DND-41 (cell line): Measurements from ENCODE around the gene TRIP12.
"Not testable (repeated sequence)": the region's sequence is repeated elsewhere in the genome, so short reads cannot be mapped to it uniquely, and the experiment has no call there.

ENCODE experiments used
- ATAC-seq: fragments of 200-7000 bp; cut with Tn5 transposase; 3 replicates; pipeline ENCODE4 v1.9.1; 2021; ENCODE audit warnings: low read depth; ENCODE audit not compliant: insufficient read depth
- DNase-seq: peaks from one replicate; pipeline ENCODE4 v3.0.0-alpha.2; 2020
- H2AFZ ChIP-seq: 2 replicates; pipeline ENCODE4 v1.6.0; 2012; ENCODE audit warnings: low read depth, low read length
- H3K27ac ChIP-seq: 2 replicates; pipeline ENCODE4 v1.5.1; 2012; ENCODE audit warnings: low read length, inconsistent platforms
- H3K27me3 ChIP-seq: fragments of 200-600 bp; sonication (generic); 2 replicates; pipeline ENCODE4 v1.6.0; 2012; ENCODE audit warnings: low read length, mild to moderate bottlenecking, inconsistent platforms; ENCODE audit not compliant: insufficient read depth, poor library complexity
- H3K36me3 ChIP-seq: 2 replicates; pipeline ENCODE4 v1.5.1; 2012; ENCODE audit warnings: low read length, inconsistent platforms; ENCODE audit not compliant: insufficient read depth
- H3K4me1 ChIP-seq: 2 replicates; pipeline ENCODE4 v1.5.1; 2012; ENCODE audit warnings: mild to moderate bottlenecking, low read length; ENCODE audit not compliant: insufficient read depth
- H3K4me2 ChIP-seq: 2 replicates; pipeline ENCODE4 v1.6.0; 2012; ENCODE audit warnings: mild to moderate bottlenecking, moderate library complexity, low read length, inconsistent platforms; ENCODE audit not compliant: insufficient read depth
- H3K4me3 ChIP-seq, 2 experiments: fragments of 200-600 bp in 1 of 2; shearing (Covaris generic) in 1 of 2; 2 replicates each; pipeline ENCODE4 v1.5.1; 2012 to 2016; ENCODE audit warnings: inconsistent platforms in 2 of 2, low read length in 2 of 2, mild to moderate bottlenecking in 2 of 2, low read depth in 1 of 2, moderate library complexity in 1 of 2
- H3K79me2 ChIP-seq: 2 replicates; pipeline ENCODE4 v1.6.0; 2012; ENCODE audit warnings: low read length, inconsistent platforms; ENCODE audit not compliant: insufficient read depth
- H3K9ac ChIP-seq: 2 replicates; pipeline ENCODE4 v1.6.0; 2012; ENCODE audit warnings: low read depth, mild to moderate bottlenecking, inconsistent platforms, low read length, moderate library complexity
- H3K9me3 ChIP-seq: 2 replicates; pipeline ENCODE4 v1.5.1; 2012; ENCODE audit warnings: low read length, moderate library complexity, mild to moderate bottlenecking, inconsistent platforms; ENCODE audit not compliant: insufficient read depth, severe bottlenecking
- H4K20me1 ChIP-seq: 2 replicates; pipeline ENCODE4 v1.6.0; 2012; ENCODE audit warnings: low read length; ENCODE audit not compliant: insufficient read depth
- EZH2 ChIP-seq: IDR thresholded peaks from 3 replicates; pipeline ENCODE4 v1.6.1; 2012; ENCODE audit warnings: borderline replicate concordance, low read depth, mild to moderate bottlenecking, moderate library complexity, low read length, inconsistent platforms; ENCODE audit not compliant: severe bottlenecking
- TF ChIP-seq, protein P1 (sequence below): IDR thresholded peaks from 2 replicates; pipeline ENCODE4 v1.5.1; 2012; ENCODE audit warnings: borderline replicate concordance, low read length, moderate library complexity, mild to moderate bottlenecking; ENCODE audit not compliant: poor library complexity, severe bottlenecking; ENCODE audit errors: extremely low read depth

Gene TRIP12

DNA sequence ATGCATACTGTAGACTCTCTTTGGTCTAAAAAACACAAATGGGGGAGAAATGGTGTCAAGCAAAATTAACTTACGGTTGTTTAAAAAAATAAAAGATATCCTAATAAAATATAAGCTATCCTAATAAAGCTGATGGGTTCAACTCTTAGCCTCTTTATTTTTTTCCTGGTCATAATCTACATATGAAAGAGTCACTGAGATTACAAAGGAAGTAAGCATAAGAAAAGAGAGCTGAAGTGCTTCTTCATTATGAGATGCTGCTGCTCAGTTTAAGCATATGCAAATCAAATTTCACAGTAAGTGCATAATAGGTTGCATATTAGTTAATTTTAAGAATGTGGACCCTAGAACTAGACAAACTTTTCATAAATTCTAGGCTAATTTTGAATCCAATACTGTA lies 147.6 kb downstream of the TRIP12 start:
- TF ChIP-seq EZH2, result no peak
- TF ChIP-seq, protein P1, sequence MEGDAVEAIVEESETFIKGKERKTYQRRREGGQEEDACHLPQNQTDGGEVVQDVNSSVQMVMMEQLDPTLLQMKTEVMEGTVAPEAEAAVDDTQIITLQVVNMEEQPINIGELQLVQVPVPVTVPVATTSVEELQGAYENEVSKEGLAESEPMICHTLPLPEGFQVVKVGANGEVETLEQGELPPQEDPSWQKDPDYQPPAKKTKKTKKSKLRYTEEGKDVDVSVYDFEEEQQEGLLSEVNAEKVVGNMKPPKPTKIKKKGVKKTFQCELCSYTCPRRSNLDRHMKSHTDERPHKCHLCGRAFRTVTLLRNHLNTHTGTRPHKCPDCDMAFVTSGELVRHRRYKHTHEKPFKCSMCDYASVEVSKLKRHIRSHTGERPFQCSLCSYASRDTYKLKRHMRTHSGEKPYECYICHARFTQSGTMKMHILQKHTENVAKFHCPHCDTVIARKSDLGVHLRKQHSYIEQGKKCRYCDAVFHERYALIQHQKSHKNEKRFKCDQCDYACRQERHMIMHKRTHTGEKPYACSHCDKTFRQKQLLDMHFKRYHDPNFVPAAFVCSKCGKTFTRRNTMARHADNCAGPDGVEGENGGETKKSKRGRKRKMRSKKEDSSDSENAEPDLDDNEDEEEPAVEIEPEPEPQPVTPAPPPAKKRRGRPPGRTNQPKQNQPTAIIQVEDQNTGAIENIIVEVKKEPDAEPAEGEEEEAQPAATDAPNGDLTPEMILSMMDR, result no peak

DNA sequence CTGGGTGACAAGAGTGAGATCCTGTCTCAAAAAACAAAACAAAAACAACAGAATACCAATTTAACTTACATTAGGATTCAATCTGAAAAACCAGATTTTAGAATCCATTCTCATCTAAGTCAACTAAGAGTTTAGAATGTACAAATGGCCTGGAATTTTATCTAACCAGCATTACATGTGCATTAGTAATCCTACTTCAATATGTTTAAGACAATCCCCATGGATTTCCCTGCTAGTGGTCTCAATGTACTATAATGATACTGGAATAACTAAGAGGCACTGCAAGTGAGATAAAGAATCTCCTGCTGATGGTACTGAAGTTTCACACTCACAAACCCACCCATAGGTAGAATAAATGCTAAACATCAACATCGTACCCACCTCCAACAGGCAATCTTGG lies 153.6 kb downstream of the TRIP12 start:
- H3K9me3 ChIP-seq, result no peaks in the 10 kb centered on the region
- no peak for TF ChIP-seq EZH2
- TF ChIP-seq, protein P1, result no peak
- H3K79me2 ChIP-seq, result no peaks in the 10 kb centered on the region
- H3K4me3 ChIP-seq, result no peak overlapping the region
- DNase-seq, result no peak
- H2AFZ ChIP-seq, result no peak overlapping the region
- H3K27me3 ChIP-seq, result no peaks in the 10 kb centered on the region
- H3K9ac ChIP-seq, result no peak overlapping the region
- no peak overlapping the region for H3K27ac ChIP-seq
- no peak for ATAC-seq
- no peaks in the 10 kb centered on the region for H4K20me1 ChIP-seq
- H3K4me2 ChIP-seq, result no peak overlapping the region
- no peaks in the 10 kb centered on the region for H3K4me1 ChIP-seq
- H3K36me3 ChIP-seq, result peaks cover 95% of the 10 kb centered on the region

More for the DNA sequence above, 147.6 kb downstream of the TRIP12 start:
- no peak overlapping the region for H3K27ac ChIP-seq
- peaks cover 25% of the 10 kb centered on the region for H3K4me1 ChIP-seq
- peaks cover 96% of the 10 kb centered on the region for H3K36me3 ChIP-seq
- H3K4me3 ChIP-seq, result no peak overlapping the region
- no peak overlapping the region for H2AFZ ChIP-seq
- H3K27me3 ChIP-seq, result no peaks in the 10 kb centered on the region
- no peaks in the 10 kb centered on the region for H3K79me2 ChIP-seq
- no peak overlapping the region for H3K4me2 ChIP-seq
- H3K9ac ChIP-seq, result no peak overlapping the region
- no peaks in the 10 kb centered on the region for H3K9me3 ChIP-seq
- DNase-seq (no peak), ATAC-seq (no peak)
- H4K20me1 ChIP-seq, result no peaks in the 10 kb centered on the region

DNA sequence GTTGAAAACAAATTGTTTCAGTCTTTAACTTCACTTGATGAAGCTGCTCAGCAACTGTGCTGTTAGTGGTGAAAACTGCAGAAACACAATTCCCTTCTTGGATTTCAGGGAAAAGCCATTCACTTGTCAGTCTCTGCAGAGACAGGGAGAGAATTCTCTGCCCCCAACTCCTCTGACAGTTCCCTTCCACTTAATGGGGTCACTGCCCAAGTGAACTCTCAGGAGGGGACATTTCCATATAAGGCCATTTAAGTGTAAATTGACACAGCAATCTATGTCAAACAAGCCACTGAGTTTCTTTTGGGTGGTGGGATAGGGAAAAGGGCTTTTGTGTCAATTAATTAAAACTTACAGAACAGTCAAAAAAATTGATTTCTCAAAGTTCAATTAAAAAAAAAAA lies 156.1 kb downstream of the TRIP12 start:
- Histone ChIP-seq H3K9ac (no peak overlapping the region), H3K36me3 (peaks cover 70% of the 10 kb centered on the region), H3K4me1 (no peaks in the 10 kb centered on the region), H2AFZ (no peak overlapping the region), H3K27ac (no peak overlapping the region), H3K79me2 (no peaks in the 10 kb centered on the region), H3K27me3 (no peaks in the 10 kb centered on the region), H4K20me1 (no peaks in the 10 kb centered on the region), H3K4me2 (no peak overlapping the region), H3K4me3 (no peak overlapping the region), H3K9me3 (no peaks in the 10 kb centered on the region)
- ATAC-seq, result no peak
- TF ChIP-seq EZH2, result no peak
- TF ChIP-seq, protein P1, result no peak
- no peak for DNase-seq

DNA sequence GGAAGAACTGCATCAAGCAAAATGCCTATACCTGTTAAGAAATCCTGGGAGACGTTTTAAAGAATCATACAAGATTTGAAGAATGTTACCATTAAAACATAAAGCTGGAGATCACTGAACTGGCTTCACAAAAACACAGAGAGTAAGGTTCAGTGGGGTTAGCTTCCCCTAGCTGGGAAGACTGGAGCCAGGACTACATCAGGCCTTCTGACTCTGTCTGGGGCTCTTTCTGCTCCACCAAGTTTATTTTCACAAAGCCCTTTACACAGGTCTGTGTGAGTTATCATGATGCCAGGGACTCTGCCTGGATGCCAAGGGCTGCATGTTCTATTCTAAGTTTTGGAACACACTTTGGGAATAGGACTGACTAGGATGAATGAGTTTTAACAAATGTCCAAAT lies 160.1 kb downstream of the TRIP12 start:
- H2AFZ ChIP-seq, result no peak overlapping the region
- no peak overlapping the region for H3K27ac ChIP-seq
- H3K9ac ChIP-seq, result no peak overlapping the region
- no peaks in the 10 kb centered on the region for H3K4me1 ChIP-seq
- no peaks in the 10 kb centered on the region for H3K9me3 ChIP-seq
- no peaks in the 10 kb centered on the region for H3K79me2 ChIP-seq
- H3K27me3 ChIP-seq, result no peaks in the 10 kb centered on the region
- no peak overlapping the region for H3K4me2 ChIP-seq
- H3K4me3 ChIP-seq, result no peak overlapping the region
- ATAC-seq (peak; percentile 40; the same call in 1 of the 3 replicates), DNase-seq (no peak)
- H3K36me3 ChIP-seq, result peaks cover 31% of the 10 kb centered on the region; the same call in 1 of the 2 replicates
- no peaks in the 10 kb centered on the region for H4K20me1 ChIP-seq
- TF ChIP-seq EZH2, result no peak
- TF ChIP-seq, protein P1, result no peak

DNA sequence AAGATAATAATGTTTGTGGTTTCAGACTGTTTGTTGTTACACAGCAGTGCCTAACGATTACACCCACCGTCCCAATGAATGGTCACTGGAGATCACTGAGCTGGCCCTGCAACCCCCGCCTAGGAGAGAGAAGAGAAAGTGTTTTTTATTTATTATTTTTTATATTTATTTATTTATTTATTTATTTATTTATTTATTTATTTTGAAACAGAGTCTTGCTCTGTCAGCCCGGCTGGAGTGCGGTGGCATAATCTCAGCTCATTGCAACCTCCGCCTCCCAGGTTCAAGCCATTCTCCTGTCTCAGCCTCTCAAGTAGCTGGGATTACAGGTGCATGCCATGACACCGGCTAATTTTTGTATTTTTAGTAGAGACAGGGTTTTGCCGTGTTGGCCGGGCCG lies 164.3 kb downstream of the TRIP12 start:
- H4K20me1 ChIP-seq, H3K27me3 ChIP-seq, H3K79me2 ChIP-seq, H3K9me3 ChIP-seq, DNase-seq, H3K36me3 ChIP-seq, H3K27ac ChIP-seq, H2AFZ ChIP-seq, H3K9ac ChIP-seq, H3K4me1 ChIP-seq, H3K4me2 ChIP-seq, ATAC-seq, H3K4me3 ChIP-seq: not testable (repeated sequence)
